DMS114 treated with DMSO at 0.1 percent for 48 hours (cell line): ENCODE results near the gene TNFAIP3.

Experiments
- DNase-seq: peaks from one replicate; lab custom pipeline; 2025; ENCODE audit not compliant: unreplicated experiment; lab: John Stamatoyannopoulos, UW

TNFAIP3 gene

DNA sequence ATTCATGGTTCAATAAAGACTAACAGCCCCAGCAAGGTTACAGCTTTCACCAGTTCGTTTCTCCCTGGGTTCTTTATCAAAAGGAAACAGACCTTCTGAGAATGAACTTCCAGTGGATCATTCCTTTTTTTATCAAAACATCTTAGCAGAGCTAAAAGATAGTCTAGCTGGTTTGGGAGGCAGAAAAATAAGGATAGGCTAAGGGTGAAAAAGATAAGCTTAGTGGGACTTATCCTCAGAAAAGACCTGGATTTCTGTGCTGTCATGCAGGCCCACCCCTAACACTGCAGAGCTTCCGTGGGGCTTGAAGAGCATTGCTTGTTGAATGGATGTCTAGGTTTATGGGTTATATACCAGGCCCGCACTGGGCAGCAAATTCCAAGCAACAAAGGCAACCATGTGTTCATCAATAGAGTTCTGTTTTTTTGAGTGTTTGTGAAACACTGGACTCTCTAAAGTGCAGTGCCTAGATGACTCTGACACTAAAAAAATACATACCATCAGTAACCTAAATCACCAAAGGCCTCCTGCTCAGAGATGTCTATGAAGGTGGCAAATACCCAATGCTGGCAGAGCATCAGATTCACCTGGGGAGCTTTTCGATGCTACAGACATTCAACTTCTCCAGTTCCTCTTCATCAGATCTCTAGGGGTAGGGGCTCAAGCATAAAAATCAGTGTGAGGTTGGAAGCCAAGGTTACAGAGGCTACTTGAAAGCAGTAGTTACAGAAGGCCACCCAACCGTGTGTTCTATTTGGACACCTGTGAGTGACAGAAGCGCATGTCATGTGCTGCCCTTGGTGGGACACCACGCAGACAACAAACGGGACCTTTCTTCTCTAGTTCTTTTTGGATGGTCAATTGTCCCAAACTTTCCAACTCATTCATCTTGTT is 53.0 kb downstream of the TNFAIP3 start:
- DNase-seq: no peak

DNA sequence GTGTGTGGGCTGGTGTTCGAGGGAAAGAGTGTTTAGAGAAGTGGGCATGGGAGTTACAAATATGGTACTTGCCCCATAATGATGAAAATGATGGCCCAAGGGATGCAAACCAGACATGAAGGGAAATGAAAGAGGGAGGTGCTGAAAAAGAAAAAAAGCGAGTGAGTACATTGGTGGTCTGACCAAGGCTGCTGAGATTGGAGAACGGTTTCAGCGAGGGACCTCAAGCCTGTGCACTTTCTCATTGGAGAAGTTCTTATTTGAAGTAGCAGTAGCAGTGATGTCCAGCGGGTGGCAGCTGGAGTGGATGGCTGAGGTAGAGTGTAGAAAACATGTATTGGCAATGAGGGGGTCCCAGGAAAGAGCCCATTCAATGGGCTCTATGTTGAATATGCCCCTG is 54.8 kb downstream of the TNFAIP3 start:
- no peak for DNase-seq

DNA sequence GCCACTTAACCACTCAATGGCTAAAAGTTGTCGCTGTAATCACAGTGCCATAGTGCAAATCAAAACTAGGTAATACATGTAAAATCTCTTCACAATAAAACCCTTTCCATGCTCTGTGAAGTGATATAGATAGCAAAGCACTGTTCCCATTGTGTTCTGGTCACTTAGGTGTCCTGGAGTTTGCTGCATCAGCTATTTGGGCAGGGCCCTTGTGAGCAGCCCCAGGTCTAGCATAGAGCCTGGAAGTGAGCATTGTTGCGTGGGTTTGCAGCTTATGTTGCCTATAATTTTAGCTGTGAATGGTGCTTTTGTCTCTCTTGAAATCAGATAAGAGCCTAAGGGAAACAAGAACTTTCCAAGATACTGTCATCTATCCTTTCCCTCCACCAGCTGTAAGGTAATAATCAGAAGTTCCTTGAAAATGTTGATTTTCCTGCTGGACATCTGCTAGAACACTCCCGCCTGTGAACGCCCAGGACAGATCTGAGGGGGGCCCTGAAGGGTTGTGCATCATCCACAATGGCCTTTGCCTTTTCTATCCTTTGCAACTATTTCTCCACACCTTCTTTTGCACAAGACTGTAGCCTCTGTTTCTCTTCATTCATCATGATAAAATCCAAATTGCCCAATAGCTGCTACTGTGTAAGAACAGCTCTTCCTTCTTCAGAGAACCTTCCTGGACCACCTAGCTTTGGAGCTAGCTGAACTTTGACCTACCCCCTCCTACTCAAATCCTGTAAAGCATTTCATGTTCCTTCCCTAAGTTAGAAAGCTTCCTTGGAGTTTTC is 57.0 kb downstream of the TNFAIP3 start:
- DNase-seq: no peak

DNA sequence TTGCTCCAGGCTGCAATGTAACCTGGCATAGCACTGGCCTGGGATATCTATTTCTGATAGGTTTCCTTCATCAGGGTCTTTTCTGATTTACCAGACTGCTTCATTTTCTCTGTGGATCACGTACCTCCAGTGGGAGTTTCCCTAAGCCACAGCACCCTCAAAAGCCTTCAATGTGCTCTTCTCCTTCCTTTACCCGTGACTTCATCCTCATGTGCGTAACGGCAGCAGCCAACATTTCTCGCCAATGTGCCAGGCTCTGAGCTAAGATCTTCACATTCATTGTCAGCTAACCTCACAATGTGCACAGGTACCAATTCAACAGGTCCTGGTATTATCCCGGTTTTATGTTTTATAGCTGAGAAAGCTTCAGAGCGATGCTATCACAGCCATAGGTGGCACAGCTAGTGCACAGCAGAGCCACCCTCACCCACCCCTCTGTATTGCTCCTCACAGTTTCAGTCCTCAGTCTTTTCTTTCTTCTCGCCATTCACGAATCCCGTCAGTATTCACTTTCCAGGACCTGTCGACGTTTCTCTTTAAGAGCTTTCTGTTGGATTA is 58.2 kb downstream of the TNFAIP3 start:
- DNase-seq: no peak

DNA sequence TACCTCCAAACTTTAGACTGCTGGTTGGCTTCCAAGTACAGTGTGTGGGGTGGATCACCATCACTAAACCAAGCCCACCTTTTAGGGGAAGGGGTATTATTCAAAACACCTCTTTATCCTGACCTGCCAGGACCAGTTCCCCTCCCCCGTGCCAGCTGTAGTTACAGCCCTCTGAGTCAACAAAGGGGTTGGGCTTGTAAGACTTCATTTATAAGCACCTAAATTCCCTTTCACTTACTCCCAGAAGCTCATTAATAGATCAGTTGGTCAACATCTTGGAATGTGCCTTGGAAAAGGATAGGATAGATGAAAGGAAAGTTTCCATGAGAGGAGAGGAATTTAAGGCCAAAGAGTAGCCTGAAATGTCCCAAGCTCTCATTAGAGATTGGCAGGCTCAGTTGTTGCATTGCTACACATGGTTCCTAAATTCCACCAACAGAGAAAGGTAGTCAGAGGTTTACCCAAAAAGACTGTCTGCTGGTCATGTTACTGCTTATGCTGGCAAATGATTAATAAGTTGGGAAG is 59.2 kb downstream of the TNFAIP3 start:
- DNase-seq: no peak

DNA sequence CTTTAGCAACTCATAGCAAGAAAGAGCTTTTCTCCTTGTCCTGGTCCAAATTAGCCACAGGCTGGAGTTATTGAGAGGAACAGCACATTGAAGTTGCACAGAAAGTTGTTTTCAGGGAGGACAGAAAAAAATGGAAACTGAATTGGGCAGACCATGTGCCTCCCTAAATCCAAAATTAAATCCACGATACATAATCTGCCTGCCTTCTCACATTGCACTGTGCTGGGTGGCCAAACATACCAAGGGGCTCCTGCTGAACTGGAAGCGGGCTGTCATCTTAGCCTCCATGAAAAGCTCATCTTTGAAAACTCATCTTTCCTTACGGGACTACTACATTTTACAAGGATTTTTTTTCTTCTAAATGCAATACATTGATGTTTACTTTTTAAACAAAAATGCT is 59.9 kb downstream of the TNFAIP3 start:
- no peak for DNase-seq

DNA sequence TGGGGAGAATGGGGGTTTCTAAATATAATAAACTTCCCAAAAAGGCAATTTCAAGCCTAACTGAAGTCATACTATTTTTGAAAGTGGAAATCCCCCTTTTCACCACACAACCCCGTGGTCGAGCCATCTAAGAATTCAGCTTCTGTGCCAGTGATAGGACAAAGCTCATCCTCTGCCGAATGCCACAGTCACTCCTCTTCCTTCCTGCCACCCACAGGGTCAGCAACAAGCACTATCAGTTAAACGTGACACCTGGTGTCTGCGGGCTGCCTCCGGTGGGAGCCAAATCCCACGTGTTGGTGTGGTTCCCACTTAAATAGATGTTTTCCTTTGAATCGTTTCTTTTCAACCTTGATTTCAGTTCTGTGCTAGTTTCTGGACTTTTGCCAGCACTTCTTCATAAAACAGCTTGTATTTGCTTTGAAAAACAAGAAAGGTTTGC is 60.7 kb downstream of the TNFAIP3 start:
- DNase-seq: no peak

DNA sequence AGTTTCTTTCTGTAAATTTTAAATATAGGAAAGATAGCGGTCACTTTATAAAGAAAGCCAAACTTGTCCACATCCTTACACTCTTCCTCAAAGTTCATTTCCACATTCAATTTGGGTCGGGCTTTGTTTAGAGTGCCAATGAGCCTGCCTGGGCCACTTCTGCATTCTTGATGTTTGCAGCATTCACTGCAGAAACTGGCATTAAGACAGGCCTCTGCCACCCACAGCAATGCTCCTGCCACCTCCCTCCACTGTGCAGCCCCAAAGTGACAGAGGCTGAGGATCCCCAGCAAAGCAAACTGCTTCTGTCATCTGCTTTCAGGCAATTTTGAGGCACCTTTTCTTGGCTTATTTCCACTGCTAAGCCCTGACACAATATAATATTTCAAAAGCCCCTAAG is 61.2 kb downstream of the TNFAIP3 start:
- no peak for DNase-seq

DNA sequence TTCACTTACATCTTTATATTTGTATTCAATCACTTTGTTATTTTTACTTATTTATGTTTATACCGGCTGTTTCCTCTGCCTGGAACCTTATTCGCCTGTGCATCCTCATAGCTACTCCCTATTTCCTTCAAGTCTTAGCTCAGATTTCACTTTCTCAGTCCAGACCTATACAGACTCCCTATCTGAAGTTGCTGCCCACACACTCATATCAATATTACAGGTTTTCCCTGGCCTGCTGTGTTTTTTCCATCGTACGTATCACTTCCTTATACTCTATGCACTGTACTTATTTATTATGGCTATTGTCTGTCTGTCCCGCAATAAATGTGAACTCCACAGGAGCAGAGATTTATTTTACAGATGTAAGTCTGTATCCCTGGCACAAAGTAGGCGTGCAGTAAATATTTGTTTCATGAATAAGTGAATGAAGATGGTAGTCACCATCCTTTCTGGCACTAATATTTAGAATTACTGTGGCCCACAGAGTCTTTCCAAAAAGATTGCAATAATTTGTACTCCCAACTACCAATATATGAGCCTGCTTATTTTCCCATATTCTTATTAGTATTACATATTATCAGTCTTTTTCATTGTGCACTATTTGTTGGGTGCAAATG is 64.9 kb downstream of the TNFAIP3 start:
- DNase-seq: no peak
